Measurements from ENCODE around the gene MATCAP1. TPM values are rescaled to one million over a fixed set of nuclear protein-coding genes. Genes with fewer than 3 reads are reported as not detected.

The MATCAP1 gene
- total and polyA plus RNA-seq, 4 donors: 1.5 to 4.8 (median 3.2) TPM

- peaks cover 17 to 70% (median 59%) of the 10 kb centered on the region in 4 donors for H3K36me3 ChIP-seq (ENCODE audit: control insufficient read depth in 4 of 4, insufficient read depth in 3 of 4, low read depth in 1 of 4, low read length in 3 of 4)
- H3K27me3 ChIP-seq (ENCODE audit: control insufficient read depth in 4 of 4, insufficient read depth in 4 of 4, low read length in 3 of 4): no peaks in the 10 kb centered on the region
- no peak overlapping the region for H3K4me3 ChIP-seq (ENCODE audit: low read depth in 1 of 3, low read length in 3 of 3)
- H3K9me3 ChIP-seq (ENCODE audit: control insufficient read depth in 4 of 4, low read length in 3 of 4): no peaks in the 10 kb centered on the region
- H3K4me1 ChIP-seq (ENCODE audit: control insufficient read depth in 4 of 4, insufficient read depth in 4 of 4, low read length in 3 of 4): peaks cover 0 to 4% (median 1%) of the 10 kb centered on the region in 4 donors
- no peak overlapping the region for H3K27ac ChIP-seq (ENCODE audit: low read depth in 1 of 2, low read length in 2 of 2)
- TF ChIP-seq MAX (IDR thresholded peaks at IDR 0.05) (no peak), NR2F2 (IDR thresholded peaks at IDR 0.05) (no peak), CTCF (IDR thresholded peaks at IDR 0.05; ENCODE audit: low read depth, low read length, missing input control) (no peak), RXRA (IDR thresholded peaks at IDR 0.05) (no peak), ATF3 (IDR thresholded peaks at IDR 0.05) (no peak), HNF4A (conservative IDR thresholded peaks at IDR 0.05) (no peak), YY1 (IDR thresholded peaks at IDR 0.05) (no peak), REST (IDR thresholded peaks at IDR 0.05) (no peak), FOXA2 (IDR thresholded peaks at IDR 0.05) (no peak), GABPA (IDR thresholded peaks at IDR 0.05 in 1 of 2, conservative IDR thresholded peaks at IDR 0.05 in 1 of 2) (no peak), EGR1 (IDR thresholded peaks at IDR 0.05; ENCODE audit: low read depth in 2 of 2) (no peak), SP1 (IDR thresholded peaks at IDR 0.05) (no peak)
- no peak for DNase-seq (ENCODE audit: low spot score)
- H3K9ac ChIP-seq (ENCODE audit: low read depth in 1 of 2, low read length in 2 of 2): no peak overlapping the region
Observed at GRCh38 chr16:67128417-67128816, 55.3 kb downstream of the MATCAP1 start.

Small RNA genes lying within 50 kb of the gene (small RNA-seq; reads per million reads assigned to genes)
- gene MIR328: 2.3 reads per million, percentile 88 among the genes with 10 or more reads in this experiment

Other genes with a start within 250 kb of the MATCAP1 start
- 10 to 100 TPM; 51.1 to 52.5 TPM for gene CIAO2B, start 249.6 kb downstream of the MATCAP1 start, total RNA-seq
- gene CIAO2B, start 249.6 kb downstream of the MATCAP1 start, polyA plus RNA-seq: 100 to 1,000 TPM; 120 TPM
- gene CES2, start 248.4 kb downstream of the MATCAP1 start, total RNA-seq: 100 to 1,000 TPM in 1 of 2 donors, 10 to 100 TPM in 1; 21.2 to 200 TPM
- 100 to 1,000 TPM; 173 to 190 TPM for gene CES2, start 248.4 kb downstream of the MATCAP1 start, polyA plus RNA-seq
- 10 to 100 TPM in 1 of 2 donors, under 1 TPM in 1; 0.19 to 28.3 TPM for gene CES3, start 222.7 kb downstream of the MATCAP1 start, total RNA-seq
- gene CES3, start 222.7 kb downstream of the MATCAP1 start, polyA plus RNA-seq: 10 to 100 TPM; 12.3 to 12.7 TPM
- gene CES4A, start 195.4 kb downstream of the MATCAP1 start, total RNA-seq: 10 to 100 TPM in 1 of 2 donors, 1 to 10 TPM in 1; 1.6 to 20.5 TPM
- gene CES4A, start 195.4 kb downstream of the MATCAP1 start, polyA plus RNA-seq: 10 to 100 TPM in 1 of 2 donors, 1 to 10 TPM in 1; 5.4 to 17.1 TPM
- 10 to 100 TPM; 14.4 to 19.3 TPM for gene CBFB, start 154.8 kb downstream of the MATCAP1 start, total RNA-seq
- gene CBFB, start 154.8 kb downstream of the MATCAP1 start, polyA plus RNA-seq: 1 to 10 TPM; 6.8 to 8.0 TPM
- 10 to 100 TPM; 29.1 to 42.4 TPM for gene PHAF1, start 74.0 kb downstream of the MATCAP1 start, total RNA-seq
- gene PHAF1, start 74.0 kb downstream of the MATCAP1 start, polyA plus RNA-seq: 10 to 100 TPM; 26.6 to 27.7 TPM
- gene B3GNT9, start 33.0 kb downstream of the MATCAP1 start, total RNA-seq: 1 to 10 TPM; 1.2 to 2.3 TPM
- 1 to 10 TPM in 1 of 2 donors, under 1 TPM in 1; 0.43 to 1.6 TPM for gene B3GNT9, start 33.0 kb downstream of the MATCAP1 start, polyA plus RNA-seq
- gene TRADD, start 24.1 kb downstream of the MATCAP1 start, total RNA-seq: 10 to 100 TPM in 1 of 2 donors, 1 to 10 TPM in 1; 5.7 to 10.5 TPM
- gene TRADD, start 24.1 kb downstream of the MATCAP1 start, polyA plus RNA-seq: 10 to 100 TPM in 1 of 2 donors, 1 to 10 TPM in 1; 9.7 to 10.8 TPM
- 1 to 10 TPM; 1.4 to 9.2 TPM for gene FBXL8, start 24.0 kb downstream of the MATCAP1 start, total RNA-seq
- 1 to 10 TPM; 6.1 to 6.2 TPM for gene FBXL8, start 24.0 kb downstream of the MATCAP1 start, polyA plus RNA-seq
- gene HSF4, start 19.2 kb downstream of the MATCAP1 start, total RNA-seq: 1 to 10 TPM in 1 of 2 donors, under 1 TPM in 1; 0.42 to 5.1 TPM
- 1 to 10 TPM; 3.8 to 4.9 TPM for gene HSF4, start 19.2 kb downstream of the MATCAP1 start, polyA plus RNA-seq
- 1 to 10 TPM; 3.0 to 9.9 TPM for gene NOL3, start 13.4 kb downstream of the MATCAP1 start, total RNA-seq
- 10 to 100 TPM; 11.4 to 18.0 TPM for gene NOL3, start 13.4 kb downstream of the MATCAP1 start, polyA plus RNA-seq
- gene EXOC3L1, start 6.2 kb upstream of the MATCAP1 start, total RNA-seq: 1 to 10 TPM; 2.2 to 3.3 TPM
- gene EXOC3L1, start 6.2 kb upstream of the MATCAP1 start, polyA plus RNA-seq: 1 to 10 TPM; 1.1 to 3.7 TPM
- gene E2F4, start 8.2 kb upstream of the MATCAP1 start, total RNA-seq: 100 to 1,000 TPM in 1 of 2 donors, 10 to 100 TPM in 1; 39.2 to 107 TPM
- 10 to 100 TPM; 18.1 to 20.7 TPM for gene E2F4, start 8.2 kb upstream of the MATCAP1 start, polyA plus RNA-seq
- gene ELMO3, start 15.2 kb upstream of the MATCAP1 start, total RNA-seq: 1 to 10 TPM; 3.8 TPM
- gene ELMO3, start 15.2 kb upstream of the MATCAP1 start, polyA plus RNA-seq: 1 to 10 TPM; 1.7 to 2.5 TPM
- gene TMEM208, start 43.2 kb upstream of the MATCAP1 start, total RNA-seq: 10 to 100 TPM; 22.3 to 42.2 TPM
- 100 to 1,000 TPM in 1 of 2 donors, 10 to 100 TPM in 1; 98.2 to 140 TPM for gene TMEM208, start 43.2 kb upstream of the MATCAP1 start, polyA plus RNA-seq
- gene FHOD1, start 63.5 kb upstream of the MATCAP1 start, total RNA-seq: 1 to 10 TPM; 5.4 to 6.4 TPM
- gene FHOD1, start 63.5 kb upstream of the MATCAP1 start, polyA plus RNA-seq: 1 to 10 TPM; 2.2 to 2.9 TPM
- under 1 TPM; 0.05 to 0.25 TPM for gene SLC9A5, start 65.0 kb upstream of the MATCAP1 start, total RNA-seq
- gene SLC9A5, start 65.0 kb upstream of the MATCAP1 start, polyA plus RNA-seq: under 1 TPM in 1 of 2 donors, not detected in 1; 0.09 TPM
- gene PLEKHG4, start 95.6 kb upstream of the MATCAP1 start, total RNA-seq: 1 to 10 TPM; 1.1 to 2.6 TPM
- gene PLEKHG4, start 95.6 kb upstream of the MATCAP1 start, polyA plus RNA-seq: under 1 TPM; 0.21 to 0.28 TPM
- under 1 TPM in 1 of 2 donors, not detected in 1; 0.28 TPM for gene KCTD19, start 142.8 kb upstream of the MATCAP1 start, total RNA-seq
- not detected for gene KCTD19, start 142.8 kb upstream of the MATCAP1 start, polyA plus RNA-seq
- gene LRRC36, start 142.9 kb upstream of the MATCAP1 start, total RNA-seq: under 1 TPM in 1 of 2 donors, not detected in 1; 0.08 TPM
- gene LRRC36, start 142.9 kb upstream of the MATCAP1 start, polyA plus RNA-seq: not detected
- under 1 TPM; 0.28 to 0.84 TPM for gene TPPP3, start 209.5 kb upstream of the MATCAP1 start, total RNA-seq
- gene TPPP3, start 209.5 kb upstream of the MATCAP1 start, polyA plus RNA-seq: under 1 TPM; 0.35 to 0.75 TPM
- gene ZDHHC1, start 232.5 kb upstream of the MATCAP1 start, total RNA-seq: 1 to 10 TPM in 1 of 2 donors, under 1 TPM in 1; 0.33 to 1.6 TPM
- 1 to 10 TPM in 1 of 2 donors, under 1 TPM in 1; 0.53 to 1.6 TPM for gene ZDHHC1, start 232.5 kb upstream of the MATCAP1 start, polyA plus RNA-seq
- 1 to 10 TPM in 1 of 2 donors, under 1 TPM in 1; 0.51 to 6.7 TPM for gene HSD11B2, start 247.2 kb upstream of the MATCAP1 start, total RNA-seq
- gene HSD11B2, start 247.2 kb upstream of the MATCAP1 start, polyA plus RNA-seq: 1 to 10 TPM; 1.8 to 2.7 TPM

Data from liver (tissue), 10 donors.